Measurements from ENCODE around the gene TTLL9. TPM values are rescaled to one million over a fixed set of nuclear protein-coding genes. Genes with fewer than 3 reads are reported as not detected.

The TTLL9 gene
- total RNA-seq, 4 donors from 2014 or later = 0.49 to 0.68 TPM; not detected in 2

GRCh38 chr20:31937820-31938219 is 67.4 kb downstream of the TTLL9 start:
- TF ChIP-seq EP300 (IDR thresholded peaks at IDR 0.05) (no peak), POLR2AphosphoS5 (IDR thresholded peaks at IDR 0.05) (no peak), POLR2A (IDR thresholded peaks at IDR 0.05) (no peak)
- TF ChIP-seq, protein P1, sequence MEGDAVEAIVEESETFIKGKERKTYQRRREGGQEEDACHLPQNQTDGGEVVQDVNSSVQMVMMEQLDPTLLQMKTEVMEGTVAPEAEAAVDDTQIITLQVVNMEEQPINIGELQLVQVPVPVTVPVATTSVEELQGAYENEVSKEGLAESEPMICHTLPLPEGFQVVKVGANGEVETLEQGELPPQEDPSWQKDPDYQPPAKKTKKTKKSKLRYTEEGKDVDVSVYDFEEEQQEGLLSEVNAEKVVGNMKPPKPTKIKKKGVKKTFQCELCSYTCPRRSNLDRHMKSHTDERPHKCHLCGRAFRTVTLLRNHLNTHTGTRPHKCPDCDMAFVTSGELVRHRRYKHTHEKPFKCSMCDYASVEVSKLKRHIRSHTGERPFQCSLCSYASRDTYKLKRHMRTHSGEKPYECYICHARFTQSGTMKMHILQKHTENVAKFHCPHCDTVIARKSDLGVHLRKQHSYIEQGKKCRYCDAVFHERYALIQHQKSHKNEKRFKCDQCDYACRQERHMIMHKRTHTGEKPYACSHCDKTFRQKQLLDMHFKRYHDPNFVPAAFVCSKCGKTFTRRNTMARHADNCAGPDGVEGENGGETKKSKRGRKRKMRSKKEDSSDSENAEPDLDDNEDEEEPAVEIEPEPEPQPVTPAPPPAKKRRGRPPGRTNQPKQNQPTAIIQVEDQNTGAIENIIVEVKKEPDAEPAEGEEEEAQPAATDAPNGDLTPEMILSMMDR (IDR thresholded peaks at IDR 0.05) = no peak
- 41% methylated on average over 1 of the region's 1 CpG for WGBS

GRCh38 chr20:31939661-31940060 is 69.2 kb downstream of the TTLL9 start:
- H3K4me1 ChIP-seq = peaks cover 2% of the 10 kb centered on the region
- peaks cover 6% of the 10 kb centered on the region for H3K36me3 ChIP-seq
- H3K27ac ChIP-seq = no peak overlapping the region
- DNase-seq (ENCODE audit: low spot score in 2 of 2) = no peak
- no peaks in the 10 kb centered on the region for H3K9me3 ChIP-seq
- H3K4me3 ChIP-seq = no peak overlapping the region
- WGBS = 94% methylated on average over 2 of the region's 2 CpGs
- no peaks in the 10 kb centered on the region for H3K27me3 ChIP-seq
- TF ChIP-seq EP300 (IDR thresholded peaks at IDR 0.05) (no peak), POLR2AphosphoS5 (IDR thresholded peaks at IDR 0.05) (no peak), POLR2A (IDR thresholded peaks at IDR 0.05) (no peak)
- TF ChIP-seq, protein P1 (IDR thresholded peaks at IDR 0.05) = no peak

More at GRCh38 chr20:31937820-31938219, 67.4 kb downstream of the TTLL9 start:
- no peaks in the 10 kb centered on the region for H3K4me1 ChIP-seq
- no peaks in the 10 kb centered on the region for H3K36me3 ChIP-seq
- no peaks in the 10 kb centered on the region for H3K27me3 ChIP-seq
- H3K4me3 ChIP-seq = no peak overlapping the region
- no peaks in the 10 kb centered on the region for H3K9me3 ChIP-seq
- no peak overlapping the region for H3K27ac ChIP-seq
- no peak for DNase-seq (ENCODE audit: low spot score in 2 of 2)

DNA sequence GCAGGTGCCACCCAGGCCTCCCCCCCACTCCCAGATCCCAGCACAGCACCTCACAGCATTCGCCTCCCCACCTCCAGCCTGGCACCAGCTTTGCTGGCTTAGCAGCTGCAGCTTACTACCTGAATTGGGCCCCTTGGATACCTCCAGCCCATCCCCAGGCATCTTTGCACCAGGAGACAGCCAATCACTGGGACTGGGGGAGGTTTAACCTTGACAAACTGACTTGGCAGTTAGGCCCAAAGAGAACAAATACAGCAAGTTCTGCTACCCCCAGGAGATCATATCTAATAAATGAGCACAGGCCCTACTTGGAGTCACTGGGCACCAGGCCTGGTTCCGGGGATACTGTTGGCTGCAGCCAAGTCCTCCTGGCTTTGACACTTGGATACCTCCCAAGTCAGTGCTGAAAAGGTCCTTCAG is 72.6 kb downstream of the TTLL9 start:
- no peak for TF ChIP-seq EP300 (IDR thresholded peaks at IDR 0.05)
- TF ChIP-seq POLR2AphosphoS5 (IDR thresholded peaks at IDR 0.05) = no peak
- Histone ChIP-seq H3K27ac (no peak overlapping the region), H3K36me3 (peaks cover 40% of the 10 kb centered on the region), H3K4me1 (peaks cover 2% of the 10 kb centered on the region), H3K4me3 (no peak overlapping the region), H3K9me3 (no peaks in the 10 kb centered on the region), H3K27me3 (no peaks in the 10 kb centered on the region)
- 91% methylated on average over 1 of the region's 2 CpGs for WGBS
- no peak for DNase-seq (ENCODE audit: low spot score in 2 of 2)

- H3K36me3 ChIP-seq = peaks cover 52% of the 10 kb centered on the region
- H3K9me3 ChIP-seq = no peaks in the 10 kb centered on the region
- TF ChIP-seq EP300 (IDR thresholded peaks at IDR 0.05) (no peak), POLR2AphosphoS5 (IDR thresholded peaks at IDR 0.05) (no peak), POLR2A (IDR thresholded peaks at IDR 0.05) (no peak)
- TF ChIP-seq, protein P1 (IDR thresholded peaks at IDR 0.05) = no peak
- no peak for DNase-seq (ENCODE audit: low spot score in 2 of 2)
- peaks cover 9% of the 10 kb centered on the region for H3K4me1 ChIP-seq
- H3K4me3 ChIP-seq = no peak overlapping the region
- H3K27me3 ChIP-seq = no peaks in the 10 kb centered on the region
- no peak overlapping the region for H3K27ac ChIP-seq
- WGBS = 82% methylated on average over 4 of the region's 4 CpGs
Measured at GRCh38 chr20:31945319-31945718, 74.9 kb downstream of the TTLL9 start.

GRCh38 chr20:31945785-31946184 is 75.4 kb downstream of the TTLL9 start:
- TF ChIP-seq, protein P1 (IDR thresholded peaks at IDR 0.05) = no peak
- TF ChIP-seq POLR2AphosphoS5 (IDR thresholded peaks at IDR 0.05) (no peak), POLR2A (IDR thresholded peaks at IDR 0.05) (no peak), EP300 (IDR thresholded peaks at IDR 0.05) (no peak)
- Histone ChIP-seq H3K4me3 (no peak overlapping the region), H3K27ac (no peak overlapping the region), H3K27me3 (no peaks in the 10 kb centered on the region), H3K9me3 (no peaks in the 10 kb centered on the region), H3K4me1 (peaks cover 13% of the 10 kb centered on the region), H3K36me3 (peaks cover 52% of the 10 kb centered on the region)
- DNase-seq (ENCODE audit: low spot score in 2 of 2) = no peak
- WGBS = 52% methylated on average over 6 of the region's 6 CpGs

DNA sequence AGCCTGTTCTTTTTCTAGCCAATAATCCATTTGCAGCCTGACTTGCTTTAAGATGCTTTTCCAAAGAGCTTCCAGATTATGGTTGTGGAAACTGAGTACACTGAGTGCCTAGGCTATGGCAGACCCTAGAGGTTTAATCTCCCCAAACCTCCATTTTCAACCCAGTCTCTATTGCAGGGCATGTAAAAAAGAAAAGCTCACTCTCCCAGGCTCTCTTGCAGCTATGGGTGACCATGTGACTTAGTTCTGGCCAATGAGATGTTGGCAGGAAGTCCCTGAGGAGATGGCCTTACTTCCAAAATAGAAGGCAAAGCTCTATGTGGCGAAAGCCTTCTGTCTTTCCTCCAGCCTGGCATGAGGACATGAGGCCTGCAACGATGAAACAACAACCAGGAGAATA is 77.6 kb downstream of the TTLL9 start:
- peaks cover 19% of the 10 kb centered on the region for H3K4me1 ChIP-seq
- TF ChIP-seq EP300 (IDR thresholded peaks at IDR 0.05) = no peak
- TF ChIP-seq, protein P1 (IDR thresholded peaks at IDR 0.05) = no peak
- TF ChIP-seq POLR2A (IDR thresholded peaks at IDR 0.05) = no peak
- TF ChIP-seq POLR2AphosphoS5 (IDR thresholded peaks at IDR 0.05) = no peak
- H3K27me3 ChIP-seq = no peaks in the 10 kb centered on the region
- no peak overlapping the region for H3K4me3 ChIP-seq
- WGBS = 96% methylated on average over 2 of the region's 2 CpGs
- H3K9me3 ChIP-seq = no peaks in the 10 kb centered on the region
- peaks cover 52% of the 10 kb centered on the region for H3K36me3 ChIP-seq
- DNase-seq (ENCODE audit: low spot score in 2 of 2) = no peak
- H3K27ac ChIP-seq = no peak overlapping the region

All from suprapubic skin (tissue), 4 donors.